Lower leg skin (tissue), 4 donors: ENCODE data around the gene HECTD3. TPM values are rescaled to one million over a fixed set of nuclear protein-coding genes. Genes with fewer than 3 reads are reported as not detected.

Experiments
- DNase-seq, 2 donors: peaks; one replicate each; pipeline ENCODE4 v3.0.0-alpha.2; 2019; ENCODE audit warnings: low spot score in 2 of 2
- H3K4me3 ChIP-seq: fragments of 200-600 bp; sonication (generic); 2 replicates; pipeline ENCODE4 v1.5.1; 2017; ENCODE audit warnings: mild to moderate bottlenecking, low read depth; ENCODE audit not compliant: poor library complexity, severe bottlenecking
- CTCF ChIP-seq, 3 donors: fragments of 450-650 bp; IDR thresholded peaks; one replicate each; pipeline ENCODE4 v1.5.1; 2016; ENCODE audit warnings: antibody characterized with exemption in 3 of 3, mild to moderate bottlenecking in 3 of 3, moderate library complexity in 2 of 3
- POLR2A ChIP-seq, 2 donors: fragments of 450-650 bp; IDR thresholded peaks; one replicate each; pipeline ENCODE4 v1.6.1; 2016 to 2017; ENCODE audit warnings: antibody characterized with exemption in 2 of 2, mild to moderate bottlenecking in 1 of 2, moderate library complexity in 1 of 2
- WGBS, 2 donors: methylation state at CpG; one replicate each; pipeline ENCODE4 v1.1.5; 2018; 5-methylcytosine and 5-hydroxymethylcytosine counted together
- intact Hi-C: fragments of 100-400 bp; cut with DNase I; formaldehyde crosslinking; loops from one replicate; pipeline ENCODE4 v1.15.0; 2023; ENCODE audit warnings: low total_unique reads
- total RNA-seq, 4 donors: library from RNA; depleted of rRNA; stranded (reverse); fragments of >200 nt; gene quantifications; one replicate each; pipeline ENCODE4 v1.1.0, GENCODE V29; 2016

Gene HECTD3
- total RNA-seq, 4 donors from 2014 or later = 40.3 to 97.5 (median 48.1) TPM

GRCh38 chr1:45013551-45014209, 2.6 kb upstream of the HECTD3 start:
- DNase-seq = no peak
- no peak overlapping the region for H3K4me3 ChIP-seq
- intact Hi-C loops = loop anchor here (5.0 to 10.0 kb wide), 2 partner anchors 289 to 561 kb away; no protein-coding TSS in a partner anchor
- WGBS, 2 donors = 73 to 78% methylated on average over 12 of the region's 12 CpGs
- TF ChIP-seq CTCF (IDR thresholded peaks at IDR 0.05) = no peak
- no peak for TF ChIP-seq POLR2A (IDR thresholded peaks at IDR 0.05)

GRCh38 chr1:45012639-45013278, 1.6 kb upstream of the HECTD3 start:
- WGBS, 2 donors = 5 to 7% methylated on average over 20 to 21 of the region's 21 CpGs
- intact Hi-C loops = loop anchor here (5.0 to 10.0 kb wide), 2 partner anchors 290 to 562 kb away; no protein-coding TSS in a partner anchor
- TF ChIP-seq POLR2A (IDR thresholded peaks at IDR 0.05) = no peak
- TF ChIP-seq CTCF (IDR thresholded peaks at IDR 0.05) = no peak
- DNase-seq = peak; percentile 82 to 93
- peak overlapping the region; percentile 11 for H3K4me3 ChIP-seq

- 0 to 1% methylated on average over 17 to 21 of the region's 21 CpGs for WGBS, 2 donors
These were observed 914 bp upstream of the HECTD3 start, which contains the start of gene UROD for GRCh38 chr1:45011837-45012638. TSS of gene UROD (plus strand) at chr1:45012254. CDS start at chr1:45012266, 12 bp downstream.

GRCh38 chr1:45009956-45010854, 919 bp downstream of the HECTD3 start:
- TF ChIP-seq POLR2A (IDR thresholded peaks at IDR 0.05) (no peak), CTCF (IDR thresholded peaks at IDR 0.05) (no peak)
- intact Hi-C loops = loop anchor here (5.0 to 10.0 kb wide), 4 partner anchors 175 to 565 kb away; no protein-coding TSS in a partner anchor
- H3K4me3 ChIP-seq = peak overlapping the region; percentile 92
- DNase-seq = no peak
- 21 to 25% methylated on average over 29 to 34 of the region's 41 CpGs for WGBS, 2 donors

More at GRCh38 chr1:45011837-45012638, 914 bp upstream of the HECTD3 start, which contains the start of gene UROD:
- intact Hi-C loops = loop anchor here (5.0 to 10.0 kb wide), 2 partner anchors 290 to 563 kb away; no protein-coding TSS in a partner anchor
- TF ChIP-seq CTCF (IDR thresholded peaks at IDR 0.05) = no peak
- no peak for TF ChIP-seq POLR2A (IDR thresholded peaks at IDR 0.05)
- peak; percentile 95 to 97 for DNase-seq
- H3K4me3 ChIP-seq = peak within 1 kb of the TSS; percentile 92
